A549 (cell line): ENCODE results near the gene ZIC1.

Experiments
- CTCF ChIP-seq: fragments of >200 bp; sonication (Bioruptor Twin); formaldehyde crosslinking; IDR thresholded peaks from 3 replicates; pipeline ENCODE4 v1.5.1; 2016
- ELK1 ChIP-seq: fragments of 150-350 bp; IDR thresholded peaks from 2 replicates; pipeline ENCODE4 v1.6.1; 2014; ENCODE audit warnings: low read depth, mild to moderate bottlenecking, low read length

GRCh38 chr3:147424581-147425387 lies 15.6 kb downstream of the ZIC1 start:
- no peak for TF ChIP-seq CTCF
- no peak for TF ChIP-seq ELK1
